Astrocyte of the cerebellum (primary cell): ENCODE results near the gene LRIF1.

Experiments
- DNase-seq: peaks from one replicate; pipeline ENCODE4 v3.0.0-alpha.2; 2011; ENCODE audit warnings: low read depth
- H3K4me3 ChIP-seq: 2 replicates; pipeline ENCODE4 v1.5.1; 2011; ENCODE audit warnings: mild to moderate bottlenecking, low read depth, low read length, moderate library complexity
- in situ Hi-C: cut with HindIII; loops from 2 replicates; pipeline ENCODE4 v1.10.0; 2017; ENCODE audit warnings: low sequenced_read_pairs
- TF ChIP-seq, protein P1 (sequence below): IDR thresholded peaks from 2 replicates; pipeline ENCODE4 v1.5.1; 2012; ENCODE audit warnings: low read length, low read depth, moderate library complexity, mild to moderate bottlenecking; ENCODE audit errors: missing control alignments

Gene LRIF1

DNA sequence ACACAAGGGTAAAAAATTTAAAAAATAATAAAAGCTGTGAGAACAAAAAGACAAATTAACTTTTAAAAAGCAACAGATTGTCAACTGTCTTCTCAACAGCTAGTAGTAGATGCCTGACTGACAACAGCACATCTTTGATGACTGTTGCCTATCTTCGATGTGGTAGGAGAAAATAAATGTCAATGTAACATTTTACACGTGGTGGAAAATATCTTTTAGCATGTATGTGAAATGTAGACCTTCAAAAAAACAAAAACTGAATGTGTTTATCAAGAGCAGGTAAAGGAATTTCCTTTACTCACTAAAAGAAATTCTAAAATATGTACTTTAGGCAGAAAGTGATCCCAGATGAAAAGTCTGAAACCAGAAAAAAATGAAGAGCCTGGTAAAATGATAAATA, 47.9 kb downstream of the LRIF1 start:
- in situ Hi-C loops, result no loop called here
- no peak overlapping the region for H3K4me3 ChIP-seq
- TF ChIP-seq, protein P1, sequence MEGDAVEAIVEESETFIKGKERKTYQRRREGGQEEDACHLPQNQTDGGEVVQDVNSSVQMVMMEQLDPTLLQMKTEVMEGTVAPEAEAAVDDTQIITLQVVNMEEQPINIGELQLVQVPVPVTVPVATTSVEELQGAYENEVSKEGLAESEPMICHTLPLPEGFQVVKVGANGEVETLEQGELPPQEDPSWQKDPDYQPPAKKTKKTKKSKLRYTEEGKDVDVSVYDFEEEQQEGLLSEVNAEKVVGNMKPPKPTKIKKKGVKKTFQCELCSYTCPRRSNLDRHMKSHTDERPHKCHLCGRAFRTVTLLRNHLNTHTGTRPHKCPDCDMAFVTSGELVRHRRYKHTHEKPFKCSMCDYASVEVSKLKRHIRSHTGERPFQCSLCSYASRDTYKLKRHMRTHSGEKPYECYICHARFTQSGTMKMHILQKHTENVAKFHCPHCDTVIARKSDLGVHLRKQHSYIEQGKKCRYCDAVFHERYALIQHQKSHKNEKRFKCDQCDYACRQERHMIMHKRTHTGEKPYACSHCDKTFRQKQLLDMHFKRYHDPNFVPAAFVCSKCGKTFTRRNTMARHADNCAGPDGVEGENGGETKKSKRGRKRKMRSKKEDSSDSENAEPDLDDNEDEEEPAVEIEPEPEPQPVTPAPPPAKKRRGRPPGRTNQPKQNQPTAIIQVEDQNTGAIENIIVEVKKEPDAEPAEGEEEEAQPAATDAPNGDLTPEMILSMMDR, result no peak
- no peak for DNase-seq

- TF ChIP-seq, protein P1, result no peak
- in situ Hi-C loops, result no loop called here
- no peak overlapping the region for H3K4me3 ChIP-seq
- DNase-seq, result no peak
These were observed 49.0 kb downstream of the LRIF1 start for GRCh38 chr1:110914676-110915075.

DNA sequence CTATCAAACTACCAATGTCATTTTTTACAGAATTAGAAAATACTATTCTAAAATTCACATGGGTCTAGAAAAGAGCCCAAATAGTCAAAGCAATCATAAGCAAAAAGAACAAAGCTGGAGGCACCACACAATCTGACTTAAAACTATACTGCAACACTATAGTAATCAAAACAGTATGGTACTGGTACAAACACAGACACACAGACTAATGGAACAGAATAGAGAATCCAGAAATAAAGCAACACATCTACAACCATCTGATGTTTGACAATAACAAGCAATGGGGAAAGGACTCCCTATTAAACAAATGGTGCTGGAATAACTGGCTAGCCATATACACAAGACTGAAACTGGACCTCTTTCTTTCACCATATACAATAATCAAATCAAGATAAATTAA, 50.9 kb downstream of the LRIF1 start:
- in situ Hi-C loops, result no loop called here
- no peak overlapping the region for H3K4me3 ChIP-seq
- TF ChIP-seq, protein P1, result no peak
- no peak for DNase-seq

GRCh38 chr1:110903853-110904500, 59.7 kb downstream of the LRIF1 start:
- TF ChIP-seq, protein P1, result no peak
- no peak overlapping the region for H3K4me3 ChIP-seq
- no peak for DNase-seq
- in situ Hi-C loops, result no loop called here

DNA sequence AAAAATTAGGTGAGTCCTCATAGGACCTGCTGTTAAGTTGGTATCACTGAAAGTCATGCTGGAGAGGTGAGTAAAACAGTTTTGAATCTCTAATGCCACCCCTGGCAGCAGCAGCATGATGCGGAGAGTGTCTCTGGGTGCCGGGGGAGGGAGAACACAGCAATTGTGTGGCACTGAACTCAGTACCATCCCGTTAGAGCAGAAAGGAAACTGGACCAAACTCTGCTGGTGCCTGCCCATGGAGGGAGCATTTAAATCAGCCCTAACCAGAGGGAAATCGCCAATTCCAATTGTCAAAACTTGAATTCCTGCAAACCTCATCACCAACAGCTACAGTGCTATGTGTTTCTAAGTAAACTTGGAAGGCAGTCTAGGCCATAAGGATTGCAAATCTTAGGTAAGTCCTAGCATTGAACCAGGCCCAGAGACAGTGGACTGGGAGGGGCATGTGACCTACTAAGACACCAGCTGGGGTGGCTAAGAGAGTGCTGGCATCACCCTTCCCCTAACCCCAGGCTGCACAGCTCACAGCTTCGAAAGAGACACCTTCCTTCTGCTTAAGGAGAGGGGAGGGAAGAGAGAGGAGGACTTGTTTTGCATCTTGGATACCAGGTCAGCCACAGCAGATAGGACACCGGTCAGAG, 60.8 kb downstream of the LRIF1 start:
- in situ Hi-C loops, result no loop called here
- DNase-seq, result no peak

GRCh38 chr1:110899458-110899843, 64.3 kb downstream of the LRIF1 start:
- TF ChIP-seq, protein P1, result no peak
- in situ Hi-C loops, result no loop called here
- no peak overlapping the region for H3K4me3 ChIP-seq
- no peak for DNase-seq

More for the DNA sequence above, 60.8 kb downstream of the LRIF1 start:
- TF ChIP-seq, protein P1, result no peak
- no peak overlapping the region for H3K4me3 ChIP-seq
